ENCODE results near the gene FARP2. TPM values are rescaled to one million over a fixed set of nuclear protein-coding genes. Genes with fewer than 3 reads are reported as not detected.

The FARP2 gene
- total RNA-seq, 1 experiment from 2014 or later = 49.3 TPM

DNA sequence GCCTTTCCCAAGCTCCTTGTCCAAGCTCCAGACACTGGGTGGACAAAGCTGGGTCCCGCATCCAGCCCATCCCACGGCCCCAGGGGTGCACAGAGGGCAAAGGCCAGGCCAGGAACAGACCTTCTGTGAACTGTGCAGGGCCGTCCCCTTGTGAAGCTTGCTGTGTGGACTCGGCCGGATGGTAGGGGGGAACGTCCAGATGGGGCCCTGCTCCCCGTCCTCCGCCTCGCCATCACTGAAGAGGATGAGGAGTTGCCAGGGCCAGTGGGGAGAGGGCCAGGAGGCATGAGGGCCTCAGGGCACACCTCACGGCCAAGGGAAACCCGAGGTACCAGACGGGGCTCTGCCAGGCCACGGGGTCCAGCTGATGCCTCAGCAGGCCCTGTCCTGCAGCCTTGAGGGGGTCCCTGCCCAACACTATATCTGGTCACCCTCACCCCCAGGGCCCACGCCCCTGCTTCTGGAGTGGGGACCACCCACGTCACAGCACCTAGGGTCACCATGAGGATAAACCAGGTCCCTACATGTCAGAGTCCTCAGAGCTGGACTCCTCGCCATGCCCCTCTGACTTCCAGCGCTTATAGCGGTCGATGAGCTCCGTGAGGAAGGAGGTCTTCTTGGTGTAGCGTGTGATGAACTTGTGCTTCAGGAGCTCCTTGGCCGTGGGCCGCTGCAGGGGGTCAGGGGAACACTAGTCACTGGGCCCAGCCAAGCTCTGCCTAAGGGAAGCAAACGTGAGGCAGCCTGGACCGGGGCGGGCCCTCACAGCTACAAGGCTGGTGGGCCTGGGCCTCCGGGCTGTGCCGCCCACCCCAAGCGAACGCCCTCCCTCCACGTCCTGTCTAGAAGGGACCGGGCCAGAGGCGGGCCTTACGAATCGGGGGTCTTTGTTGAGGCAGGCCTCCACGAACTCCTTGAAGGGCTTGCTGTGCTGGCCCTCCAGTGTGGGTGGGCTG is 142.3 kb downstream of the FARP2 start:
- no peak for TF ChIP-seq RAD21 (IDR thresholded peaks at IDR 0.05; ENCODE audit: low read depth)
- no peak for TF ChIP-seq POLR2AphosphoS5 (IDR thresholded peaks at IDR 0.05; ENCODE audit: low read depth, low read length)
- no peak for TF ChIP-seq FOSL1 (IDR thresholded peaks at IDR 0.05; ENCODE audit: low read depth)
- TF ChIP-seq EZH2phosphoT487 (IDR thresholded peaks at IDR 0.05; ENCODE audit: borderline replicate concordance) = no peak
- no peak for TF ChIP-seq SRF (IDR thresholded peaks at IDR 0.05; ENCODE audit: low read depth)
- no peak for TF ChIP-seq SIN3A (IDR thresholded peaks at IDR 0.05; ENCODE audit: low read depth)
- no peak for TF ChIP-seq ATF3 (IDR thresholded peaks at IDR 0.05)
- TF ChIP-seq EZH2 (IDR thresholded peaks at IDR 0.05) = no peak
- TF ChIP-seq, protein P1, sequence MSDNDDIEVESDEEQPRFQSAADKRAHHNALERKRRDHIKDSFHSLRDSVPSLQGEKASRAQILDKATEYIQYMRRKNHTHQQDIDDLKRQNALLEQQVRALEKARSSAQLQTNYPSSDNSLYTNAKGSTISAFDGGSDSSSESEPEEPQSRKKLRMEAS (IDR thresholded peaks at IDR 0.05) = no peak
- TF ChIP-seq ZNF274 (IDR thresholded peaks at IDR 0.05; ENCODE audit: low read depth, low read length) = no peak
- no peak for TF ChIP-seq TCF7L2 (IDR thresholded peaks at IDR 0.05; ENCODE audit: borderline replicate concordance, extremely low read depth, insufficient read depth, insufficient read length)
- no peak for TF ChIP-seq POLR2A (IDR thresholded peaks at IDR 0.05; ENCODE audit: borderline replicate concordance, extremely low read depth, insufficient read depth, insufficient read length)
- no peak for TF ChIP-seq SP1 (IDR thresholded peaks at IDR 0.05; ENCODE audit: low read depth)
- no peak for TF ChIP-seq CEBPB (IDR thresholded peaks at IDR 0.05; ENCODE audit: low read depth)
- no TSS peak for BruUV-seq (replicated peaks)
- CTCF ChIA-PET = no interaction called here

More for the DNA sequence above, 142.3 kb downstream of the FARP2 start:
- intact Hi-C loops (cut with micrococcal nuclease) = no loop called here
- Histone ChIP-seq H3K9ac (ENCODE audit: low read length) (no peak overlapping the region), H3K9me2 (ENCODE audit: insufficient read depth) (no peaks in the 10 kb centered on the region), H3K4me2 (ENCODE audit: low read length) (no peak overlapping the region), H4K20me1 (ENCODE audit: insufficient read depth) (no peaks in the 10 kb centered on the region), H3K9me3 (ENCODE audit: control insufficient read depth in 1 of 2, insufficient read depth in 1 of 2, low read depth in 1 of 2, low read length in 2 of 2) (no peaks in the 10 kb centered on the region), H2AFZ (ENCODE audit: low read depth, low read length, poor library complexity, severe bottlenecking) (no peak overlapping the region), H3K27me3 (ENCODE audit: insufficient read depth, low read length) (no peaks in the 10 kb centered on the region), H3K27ac (ENCODE audit: low read depth, low read length) (no peak overlapping the region), H3K4me3 (replicated peaks in 1 of 2; ENCODE audit: low read depth in 1 of 2, low read length in 2 of 2) (no peak overlapping the region), H3K36me3 (ENCODE audit: control insufficient read depth in 1 of 2, insufficient read depth in 2 of 2, low read length in 2 of 2) (peaks cover 26 to 27% of the 10 kb centered on the region in 2 experiments), H3K4me1 (ENCODE audit: control insufficient read depth in 1 of 2, insufficient read depth in 2 of 2, low read length in 2 of 2) (no peaks in the 10 kb centered on the region), H3K79me2 (ENCODE audit: insufficient read depth, low read length) (peaks cover 22% of the 10 kb centered on the region)
- POLR2A ChIA-PET = no interaction called here
- RAD21 ChIA-PET (ENCODE audit: low non-redundant PET in 1 of 2, low total read pairs in 2 of 2, uncharacterized antibody in 2 of 2, unreplicated experiment in 2 of 2) = interaction anchor here in 1 of 2 experiments (0.6 kb wide), 1 partner anchor 336 kb away, joined by 6 read pairs; no protein-coding TSS in a partner anchor
- DNase-seq (ENCODE audit: low read depth, low spot score) (no peak), ATAC-seq (no peak)

Data from HCT116 (cell line).